AG09309 (cell line): ENCODE data around the gene SPPL2C.

Source experiments
- DNase-seq: peaks from one replicate; pipeline ENCODE4 v3.0.0-alpha.2; 2010; ENCODE audit warnings: low read depth
- H3K4me3 ChIP-seq: 2 replicates; pipeline ENCODE4 v1.5.1; 2011; ENCODE audit warnings: mild to moderate bottlenecking, low read depth, low read length, moderate library complexity; ENCODE audit not compliant: control insufficient read depth
- TF ChIP-seq, protein P1 (sequence below): IDR thresholded peaks from 2 replicates; pipeline ENCODE4 v1.5.1; 2011; ENCODE audit warnings: mild to moderate bottlenecking, low read depth, low read length, inconsistent platforms; ENCODE audit not compliant: insufficient read depth, control insufficient read depth; ENCODE audit errors: missing control alignments

The SPPL2C gene

DNA sequence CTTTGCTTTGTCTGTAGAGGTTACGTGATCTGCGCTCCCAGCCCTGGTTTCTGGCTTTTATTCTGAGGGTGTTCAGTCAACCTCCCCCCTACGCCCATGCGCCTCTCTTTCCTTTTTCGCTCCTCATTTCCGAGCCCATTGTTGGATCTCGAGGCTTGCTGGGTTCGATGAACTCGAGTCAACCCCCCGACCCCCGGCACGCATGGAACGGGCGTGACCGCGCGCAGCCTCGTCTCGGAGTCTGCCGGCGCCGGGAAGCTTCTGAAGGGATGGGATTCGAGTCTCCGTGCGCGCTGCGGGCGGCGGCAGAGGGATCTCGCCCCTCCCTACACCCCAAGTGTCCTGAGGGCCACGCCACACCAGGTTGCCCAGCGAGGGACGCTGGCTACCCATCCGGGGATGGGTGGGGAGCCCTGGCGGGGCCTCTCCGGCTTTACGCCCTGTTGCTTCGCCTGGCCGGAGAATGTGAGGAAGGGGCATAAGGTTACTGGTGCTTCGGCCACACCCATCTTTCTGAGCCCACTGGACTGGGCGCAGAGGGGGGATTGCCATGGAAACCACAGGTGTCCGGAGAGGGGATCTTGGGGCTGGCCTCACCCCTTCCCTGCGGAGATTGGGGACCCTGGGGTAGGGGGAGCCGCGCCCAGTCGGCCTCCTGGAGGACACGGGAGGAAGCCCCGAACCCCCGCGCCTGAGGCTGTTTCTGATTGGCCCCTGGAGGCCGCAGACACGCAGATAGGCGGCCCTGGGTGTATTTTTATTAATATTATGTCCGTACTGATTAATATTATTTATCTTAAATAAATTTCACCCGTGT, 51.5 kb downstream of the SPPL2C start:
- TF ChIP-seq, protein P1, sequence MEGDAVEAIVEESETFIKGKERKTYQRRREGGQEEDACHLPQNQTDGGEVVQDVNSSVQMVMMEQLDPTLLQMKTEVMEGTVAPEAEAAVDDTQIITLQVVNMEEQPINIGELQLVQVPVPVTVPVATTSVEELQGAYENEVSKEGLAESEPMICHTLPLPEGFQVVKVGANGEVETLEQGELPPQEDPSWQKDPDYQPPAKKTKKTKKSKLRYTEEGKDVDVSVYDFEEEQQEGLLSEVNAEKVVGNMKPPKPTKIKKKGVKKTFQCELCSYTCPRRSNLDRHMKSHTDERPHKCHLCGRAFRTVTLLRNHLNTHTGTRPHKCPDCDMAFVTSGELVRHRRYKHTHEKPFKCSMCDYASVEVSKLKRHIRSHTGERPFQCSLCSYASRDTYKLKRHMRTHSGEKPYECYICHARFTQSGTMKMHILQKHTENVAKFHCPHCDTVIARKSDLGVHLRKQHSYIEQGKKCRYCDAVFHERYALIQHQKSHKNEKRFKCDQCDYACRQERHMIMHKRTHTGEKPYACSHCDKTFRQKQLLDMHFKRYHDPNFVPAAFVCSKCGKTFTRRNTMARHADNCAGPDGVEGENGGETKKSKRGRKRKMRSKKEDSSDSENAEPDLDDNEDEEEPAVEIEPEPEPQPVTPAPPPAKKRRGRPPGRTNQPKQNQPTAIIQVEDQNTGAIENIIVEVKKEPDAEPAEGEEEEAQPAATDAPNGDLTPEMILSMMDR: no peak
- DNase-seq: no peak
- H3K4me3 ChIP-seq: no peak overlapping the region
